T-helper 17 cell (primary cell): ENCODE results near the gene ATP6V1E1. TPM values are rescaled to one million over a fixed set of nuclear protein-coding genes. Genes with fewer than 3 reads are reported as not detected.

Experiments used
- ATAC-seq: fragments of 150-1000 bp; cut with Tn5 transposase; 2 replicates; pipeline ENCODE4 v1.10.0; 2021; ENCODE audit warnings: mild to moderate bottlenecking, moderate library complexity
- DNase-seq, 3 donors: peaks; one replicate each; pipeline versions ENCODE4 v3.0.0 to v3.0.0-alpha.2; 2020 to 2021
- H3K9me3 ChIP-seq: one replicate; pipeline ENCODE4 v1.7.0; 2013; ENCODE audit warnings: low read length, mild to moderate bottlenecking; ENCODE audit not compliant: control insufficient read depth, poor library complexity, severe bottlenecking
- H3K27ac Mint-ChIP-seq: one replicate; pipeline ENCODE4 v1.8.0; 2022; ENCODE audit warnings: mild to moderate bottlenecking, moderate library complexity, mixed read lengths
- H3K27me3 Mint-ChIP-seq: one replicate; pipeline ENCODE4 v1.8.0; 2022; ENCODE audit warnings: mixed read lengths
- H3K36me3 Mint-ChIP-seq: one replicate; pipeline ENCODE4 v1.8.0; 2022; ENCODE audit warnings: low read depth, mixed read lengths
- H3K4me1 Mint-ChIP-seq: one replicate; pipeline ENCODE4 v1.8.0; 2022; ENCODE audit warnings: mild to moderate bottlenecking, mixed read lengths
- H3K4me3 Mint-ChIP-seq: one replicate; pipeline ENCODE4 v1.8.0; 2022; ENCODE audit warnings: mild to moderate bottlenecking, moderate library complexity, mixed read lengths
- total RNA-seq, 4 donors: library from RNA in 2 of 4; stranded (reverse) in 2 of 4; gene quantifications; one replicate each; pipeline ENCODE4 v1.2.3 and lab custom pipeline; 2022 to 2026

ATP6V1E1 gene
- total RNA-seq, 2 donors from 2014 or later: 60.7 to 62.5 TPM

- H3K27ac Mint-ChIP-seq: no peak overlapping the region
These were observed 40.9 kb downstream of the ATP6V1E1 start for GRCh38 chr22:17587629-17588028.

GRCh38 chr22:17586831-17587440, 41.6 kb downstream of the ATP6V1E1 start:
- Mint-ChIP-seq H3K36me3 (no peaks in the 10 kb centered on the region), H3K27ac (no peak overlapping the region), H3K4me3 (no peak overlapping the region), H3K27me3 (no peaks in the 10 kb centered on the region), H3K4me1 (no peaks in the 10 kb centered on the region)
- no peak for ATAC-seq
- DNase-seq: no peak
- H3K9me3 ChIP-seq: no peaks in the 10 kb centered on the region

More at GRCh38 chr22:17587629-17588028, 40.9 kb downstream of the ATP6V1E1 start:
- H3K9me3 ChIP-seq: no peaks in the 10 kb centered on the region
- no peak for ATAC-seq
- Mint-ChIP-seq H3K4me1 (no peaks in the 10 kb centered on the region), H3K36me3 (no peaks in the 10 kb centered on the region), H3K27me3 (no peaks in the 10 kb centered on the region), H3K4me3 (no peak overlapping the region)
- DNase-seq: no peak

- no peak overlapping the region for H3K27ac Mint-ChIP-seq
- H3K4me1 Mint-ChIP-seq: no peaks in the 10 kb centered on the region
- no peak for ATAC-seq
- no peaks in the 10 kb centered on the region for H3K36me3 Mint-ChIP-seq
- no peak for DNase-seq
- H3K27me3 Mint-ChIP-seq: no peaks in the 10 kb centered on the region
- H3K4me3 Mint-ChIP-seq: no peak overlapping the region
- H3K9me3 ChIP-seq: no peaks in the 10 kb centered on the region
These were observed 45.4 kb downstream of the ATP6V1E1 start for GRCh38 chr22:17583151-17583550.

- Mint-ChIP-seq H3K27me3 (no peaks in the 10 kb centered on the region), H3K4me1 (no peaks in the 10 kb centered on the region), H3K27ac (no peak overlapping the region), H3K36me3 (no peaks in the 10 kb centered on the region), H3K4me3 (no peak overlapping the region)
- no peak for DNase-seq
- no peaks in the 10 kb centered on the region for H3K9me3 ChIP-seq
- ATAC-seq: no peak
These were observed 46.9 kb downstream of the ATP6V1E1 start for GRCh38 chr22:17581631-17582030.

GRCh38 chr22:17581056-17581455, 47.5 kb downstream of the ATP6V1E1 start:
- Mint-ChIP-seq H3K4me3 (no peak overlapping the region), H3K27me3 (no peaks in the 10 kb centered on the region), H3K27ac (no peak overlapping the region), H3K36me3 (no peaks in the 10 kb centered on the region), H3K4me1 (no peaks in the 10 kb centered on the region)
- H3K9me3 ChIP-seq: no peaks in the 10 kb centered on the region
- DNase-seq: no peak
- ATAC-seq: no peak

- H3K9me3 ChIP-seq: no peaks in the 10 kb centered on the region
- no peaks in the 10 kb centered on the region for H3K4me1 Mint-ChIP-seq
- DNase-seq: no peak
- no peak for ATAC-seq
- H3K4me3 Mint-ChIP-seq: no peak overlapping the region
- no peak overlapping the region for H3K27ac Mint-ChIP-seq
- no peaks in the 10 kb centered on the region for H3K27me3 Mint-ChIP-seq
- H3K36me3 Mint-ChIP-seq: no peaks in the 10 kb centered on the region
These were observed 48.0 kb downstream of the ATP6V1E1 start for GRCh38 chr22:17580441-17581031.

GRCh38 chr22:17579535-17579981, 49.0 kb downstream of the ATP6V1E1 start:
- H3K4me3 Mint-ChIP-seq: no peak overlapping the region
- no peak for DNase-seq
- no peaks in the 10 kb centered on the region for H3K9me3 ChIP-seq
- H3K27me3 Mint-ChIP-seq: no peaks in the 10 kb centered on the region
- no peaks in the 10 kb centered on the region for H3K4me1 Mint-ChIP-seq
- no peak for ATAC-seq
- H3K27ac Mint-ChIP-seq: no peak overlapping the region
- H3K36me3 Mint-ChIP-seq: no peaks in the 10 kb centered on the region

GRCh38 chr22:17578136-17578754, 50.3 kb downstream of the ATP6V1E1 start:
- ATAC-seq: no peak
- H3K27ac Mint-ChIP-seq: no peak overlapping the region
- no peaks in the 10 kb centered on the region for H3K36me3 Mint-ChIP-seq
- no peaks in the 10 kb centered on the region for H3K9me3 ChIP-seq
- H3K4me1 Mint-ChIP-seq: no peaks in the 10 kb centered on the region
- no peak overlapping the region for H3K4me3 Mint-ChIP-seq
- DNase-seq: no peak
- H3K27me3 Mint-ChIP-seq: no peaks in the 10 kb centered on the region

- ATAC-seq: no peak
- H3K4me1 Mint-ChIP-seq: no peaks in the 10 kb centered on the region
- no peak overlapping the region for H3K4me3 Mint-ChIP-seq
- no peak overlapping the region for H3K27ac Mint-ChIP-seq
- H3K9me3 ChIP-seq: no peaks in the 10 kb centered on the region
- H3K36me3 Mint-ChIP-seq: no peaks in the 10 kb centered on the region
- no peak for DNase-seq
- peaks cover 5% of the 10 kb centered on the region for H3K27me3 Mint-ChIP-seq
These were observed 52.1 kb downstream of the ATP6V1E1 start for GRCh38 chr22:17576470-17576869.

- DNase-seq (no peak), ATAC-seq (no peak)
- H3K9me3 ChIP-seq: no peaks in the 10 kb centered on the region
- no peak overlapping the region for H3K27ac Mint-ChIP-seq
- peaks cover 4% of the 10 kb centered on the region for H3K4me1 Mint-ChIP-seq
- no peak overlapping the region for H3K4me3 Mint-ChIP-seq
- no peaks in the 10 kb centered on the region for H3K36me3 Mint-ChIP-seq
- H3K27me3 Mint-ChIP-seq: peaks cover 13% of the 10 kb centered on the region
These were observed 52.9 kb downstream of the ATP6V1E1 start for GRCh38 chr22:17575681-17576080.

GRCh38 chr22:17575151-17575550, 53.4 kb downstream of the ATP6V1E1 start:
- ATAC-seq (no peak), DNase-seq (no peak)
- no peaks in the 10 kb centered on the region for H3K36me3 Mint-ChIP-seq
- no peak overlapping the region for H3K27ac Mint-ChIP-seq
- no peak overlapping the region for H3K4me3 Mint-ChIP-seq
- no peaks in the 10 kb centered on the region for H3K9me3 ChIP-seq
- H3K4me1 Mint-ChIP-seq: peaks cover 4% of the 10 kb centered on the region
- H3K27me3 Mint-ChIP-seq: peaks cover 18% of the 10 kb centered on the region

GRCh38 chr22:17570851-17571631, 57.5 kb downstream of the ATP6V1E1 start:
- no peaks in the 10 kb centered on the region for H3K9me3 ChIP-seq
- H3K27me3 Mint-ChIP-seq: peaks cover 27% of the 10 kb centered on the region
- H3K36me3 Mint-ChIP-seq: peaks cover 2% of the 10 kb centered on the region
- H3K27ac Mint-ChIP-seq: no peak overlapping the region
- H3K4me1 Mint-ChIP-seq: peaks cover 4% of the 10 kb centered on the region
- no peak overlapping the region for H3K4me3 Mint-ChIP-seq
- no peak for DNase-seq
- no peak for ATAC-seq

- Mint-ChIP-seq H3K4me3 (no peak overlapping the region), H3K27me3 (peaks cover 27% of the 10 kb centered on the region), H3K27ac (no peak overlapping the region), H3K4me1 (peaks cover 4% of the 10 kb centered on the region), H3K36me3 (peaks cover 2% of the 10 kb centered on the region)
- no peak for DNase-seq
- no peak for ATAC-seq
- no peaks in the 10 kb centered on the region for H3K9me3 ChIP-seq
These were observed 58.5 kb downstream of the ATP6V1E1 start for GRCh38 chr22:17569971-17570511.
